Liver (tissue), 3 donors: ENCODE data around the gene ARFGAP2.
A peak's percentile ranks its signal among the peaks of the same experiment; 100 is the strongest.

Source experiments
- EGR1 ChIP-seq, 2 donors: IDR thresholded peaks; 2 replicates each; pipeline ENCODE4 v1.6.1; 2016 to 2018; ENCODE audit warnings: antibody characterized with exemption in 2 of 2, low read depth in 2 of 2
- HNF4A ChIP-seq, 2 donors: conservative IDR thresholded peaks; 2 replicates each; pipeline ENCODE4 v1.6.1; 2016; ENCODE audit warnings: antibody characterized with exemption in 2 of 2, mild to moderate bottlenecking in 2 of 2
- HNF4G ChIP-seq: IDR thresholded peaks from 2 replicates; pipeline ENCODE4 v1.6.1; 2016; ENCODE audit warnings: antibody characterized with exemption
- RAD21 ChIP-seq, 2 donors: IDR thresholded peaks; 2 replicates each; pipeline ENCODE4 v1.6.1; 2016; ENCODE audit warnings: antibody characterized with exemption in 2 of 2, mild to moderate bottlenecking in 2 of 2
- RXRA ChIP-seq, 2 donors: IDR thresholded peaks; 2 replicates each; pipeline ENCODE4 v1.6.1; 2017 to 2018; ENCODE audit warnings: antibody characterized with exemption in 2 of 2, mild to moderate bottlenecking in 1 of 2
- SP1 ChIP-seq: IDR thresholded peaks from 2 replicates; pipeline ENCODE4 v1.6.1; 2018; ENCODE audit warnings: antibody characterized with exemption, mild to moderate bottlenecking
- TAF1 ChIP-seq: conservative IDR thresholded peaks from 2 replicates; pipeline ENCODE4 v1.6.1; 2016; ENCODE audit warnings: antibody characterized with exemption, mild to moderate bottlenecking
- YY1 ChIP-seq: IDR thresholded peaks from 2 replicates; pipeline ENCODE4 v1.6.1; 2016; ENCODE audit warnings: antibody characterized with exemption, mild to moderate bottlenecking
- TF ChIP-seq, protein P1 (sequence below): fragments of 150-350 bp; IDR thresholded peaks from 2 replicates; pipeline ENCODE4 v1.5.1; 2017; ENCODE audit warnings: improper control_type of control experiment, low read depth, low read length; ENCODE audit not compliant: missing input control
- donor health status: healthy.
- donor health status: healthy.

DNA sequence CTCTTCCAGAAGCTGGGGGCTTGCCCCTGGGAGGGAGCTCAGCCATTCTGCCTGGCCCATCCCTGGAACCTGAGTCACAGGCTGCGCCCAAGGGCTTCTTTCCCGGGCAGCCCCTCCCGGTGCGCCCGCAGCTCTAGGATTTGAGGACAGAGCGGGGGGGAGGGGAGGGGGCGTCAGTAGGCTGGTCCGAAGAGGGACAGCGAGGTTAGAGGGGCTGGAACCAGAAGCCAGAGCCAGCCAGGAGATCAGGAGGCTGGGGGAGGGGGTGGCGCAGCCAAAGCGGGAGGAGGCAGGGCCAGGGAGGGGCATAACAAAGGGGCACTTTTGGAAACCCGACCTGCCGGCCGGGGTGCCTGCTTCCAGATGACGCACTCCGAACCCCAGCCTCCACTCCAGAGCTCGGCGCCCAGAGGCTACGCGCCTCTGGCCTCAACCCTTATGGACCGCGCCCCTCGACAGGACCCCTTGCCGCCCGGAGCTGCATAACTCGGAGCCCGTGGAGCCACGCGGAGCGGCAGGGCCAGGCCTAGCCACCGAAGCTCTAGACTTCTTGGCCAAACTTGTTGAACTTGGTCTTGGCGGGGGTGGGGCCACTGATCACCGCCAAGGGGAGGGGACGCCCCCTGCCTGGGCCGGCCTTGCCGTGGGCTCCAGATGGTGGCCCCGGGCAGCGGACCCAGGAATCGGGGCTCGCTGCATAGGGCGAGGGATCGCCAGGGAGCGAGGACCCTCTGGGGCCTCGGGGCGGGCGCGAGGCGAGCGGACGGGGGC is 8.8 kb upstream of the ARFGAP2 start:
- TF ChIP-seq SP1 (no peak), RXRA (IDR thresholded peaks at IDR 0.05) (no peak), EGR1 (IDR thresholded peaks at IDR 0.05; ENCODE audit: low read depth in 2 of 2) (no peak), HNF4G (no peak), TAF1 (no peak), RAD21 (IDR thresholded peaks at IDR 0.05) (no peak), YY1 (peak; percentile 9), HNF4A (conservative IDR thresholded peaks at IDR 0.05) (peak in 1 of 2 donors; percentile 17)
- TF ChIP-seq, protein P1, sequence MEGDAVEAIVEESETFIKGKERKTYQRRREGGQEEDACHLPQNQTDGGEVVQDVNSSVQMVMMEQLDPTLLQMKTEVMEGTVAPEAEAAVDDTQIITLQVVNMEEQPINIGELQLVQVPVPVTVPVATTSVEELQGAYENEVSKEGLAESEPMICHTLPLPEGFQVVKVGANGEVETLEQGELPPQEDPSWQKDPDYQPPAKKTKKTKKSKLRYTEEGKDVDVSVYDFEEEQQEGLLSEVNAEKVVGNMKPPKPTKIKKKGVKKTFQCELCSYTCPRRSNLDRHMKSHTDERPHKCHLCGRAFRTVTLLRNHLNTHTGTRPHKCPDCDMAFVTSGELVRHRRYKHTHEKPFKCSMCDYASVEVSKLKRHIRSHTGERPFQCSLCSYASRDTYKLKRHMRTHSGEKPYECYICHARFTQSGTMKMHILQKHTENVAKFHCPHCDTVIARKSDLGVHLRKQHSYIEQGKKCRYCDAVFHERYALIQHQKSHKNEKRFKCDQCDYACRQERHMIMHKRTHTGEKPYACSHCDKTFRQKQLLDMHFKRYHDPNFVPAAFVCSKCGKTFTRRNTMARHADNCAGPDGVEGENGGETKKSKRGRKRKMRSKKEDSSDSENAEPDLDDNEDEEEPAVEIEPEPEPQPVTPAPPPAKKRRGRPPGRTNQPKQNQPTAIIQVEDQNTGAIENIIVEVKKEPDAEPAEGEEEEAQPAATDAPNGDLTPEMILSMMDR: no peak
